Measurements from ENCODE around the gene EPB41L2.

- TF ChIP-seq, protein P1, sequence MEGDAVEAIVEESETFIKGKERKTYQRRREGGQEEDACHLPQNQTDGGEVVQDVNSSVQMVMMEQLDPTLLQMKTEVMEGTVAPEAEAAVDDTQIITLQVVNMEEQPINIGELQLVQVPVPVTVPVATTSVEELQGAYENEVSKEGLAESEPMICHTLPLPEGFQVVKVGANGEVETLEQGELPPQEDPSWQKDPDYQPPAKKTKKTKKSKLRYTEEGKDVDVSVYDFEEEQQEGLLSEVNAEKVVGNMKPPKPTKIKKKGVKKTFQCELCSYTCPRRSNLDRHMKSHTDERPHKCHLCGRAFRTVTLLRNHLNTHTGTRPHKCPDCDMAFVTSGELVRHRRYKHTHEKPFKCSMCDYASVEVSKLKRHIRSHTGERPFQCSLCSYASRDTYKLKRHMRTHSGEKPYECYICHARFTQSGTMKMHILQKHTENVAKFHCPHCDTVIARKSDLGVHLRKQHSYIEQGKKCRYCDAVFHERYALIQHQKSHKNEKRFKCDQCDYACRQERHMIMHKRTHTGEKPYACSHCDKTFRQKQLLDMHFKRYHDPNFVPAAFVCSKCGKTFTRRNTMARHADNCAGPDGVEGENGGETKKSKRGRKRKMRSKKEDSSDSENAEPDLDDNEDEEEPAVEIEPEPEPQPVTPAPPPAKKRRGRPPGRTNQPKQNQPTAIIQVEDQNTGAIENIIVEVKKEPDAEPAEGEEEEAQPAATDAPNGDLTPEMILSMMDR (IDR thresholded peaks at IDR 0.05) = no peak
- no peak for TF ChIP-seq POLR2A (IDR thresholded peaks at IDR 0.05)
Observed at GRCh38 chr6:130797061-130797460, 266.0 kb downstream of the EPB41L2 start.

Data from body of pancreas (tissue), 4 donors.